Caco-2 (cell line): ENCODE data around the gene SIX5. TPM values are rescaled to one million over a fixed set of nuclear protein-coding genes. Genes with fewer than 3 reads are reported as not detected.

ENCODE experiments used
- BruUV-seq: library from RNA; stranded (reverse); fragments of 400-500 nt; replicated peaks from 2 replicates; lab custom pipeline; 2021; lab: Mats Ljungman, UMichigan
- CTCF ChIA-PET: fragments of 300-600 bp; sonication (Branson Sonifier 250); formaldehyde crosslinking; loops from one replicate; lab custom pipeline; 2022; ENCODE audit warnings: antibody characterized with exemption; lab: Charles Lee
- POLR2A ChIA-PET: fragments of 300-600 bp; sonication (Branson Sonifier 250); formaldehyde crosslinking; loops from one replicate; lab custom pipeline; 2022; ENCODE audit warnings: antibody characterized with exemption; lab: Charles Lee
- DNase-seq, 2 experiments: peaks; one replicate each; pipeline versions ENCODE4 v3.0.0 to v3.0.0-alpha.2; 2020 to 2022
- H3K27me3 ChIP-seq: replicated peaks from 2 replicates; pipeline ENCODE4 v1.6.0; 2011; ENCODE audit warnings: low read length; ENCODE audit not compliant: control insufficient read depth, insufficient read depth
- H3K36me3 ChIP-seq: 2 replicates; pipeline ENCODE4 v1.5.1; 2011; ENCODE audit warnings: low read length; ENCODE audit not compliant: control insufficient read depth, insufficient read depth
- H3K4me1 ChIP-seq: fragments of 250-450 bp; sonication (Bioruptor Pico); 2 replicates; pipeline ENCODE4 v1.5.1; 2020; ENCODE audit warnings: mild to moderate bottlenecking
- H3K4me3 ChIP-seq: 2 replicates; pipeline ENCODE4 v1.5.1; 2011; ENCODE audit warnings: low read depth, mild to moderate bottlenecking, control low read depth, low read length
- H3K9me3 ChIP-seq: fragments of 250-450 bp; sonication (Bioruptor Pico); 2 replicates; pipeline ENCODE4 v1.5.1; 2020; ENCODE audit warnings: mild to moderate bottlenecking, moderate library complexity
- H3K27ac Mint-ChIP-seq: one replicate; pipeline ENCODE4 v1.8.0; 2022; ENCODE audit warnings: mixed read lengths; ENCODE audit not compliant: unreplicated experiment
- H3K27me3 Mint-ChIP-seq: one replicate; pipeline ENCODE4 v1.8.0; 2022; ENCODE audit warnings: mixed read lengths; ENCODE audit not compliant: insufficient read depth, unreplicated experiment
- H3K36me3 Mint-ChIP-seq: one replicate; pipeline ENCODE4 v1.8.0; 2022; ENCODE audit warnings: mild to moderate bottlenecking, mixed read lengths; ENCODE audit not compliant: insufficient read depth, unreplicated experiment
- H3K4me1 Mint-ChIP-seq: one replicate; pipeline ENCODE4 v1.8.0; 2022; ENCODE audit warnings: low read depth, mixed read lengths; ENCODE audit not compliant: unreplicated experiment
- H3K4me3 Mint-ChIP-seq: one replicate; pipeline ENCODE4 v1.8.0; 2022; ENCODE audit warnings: mild to moderate bottlenecking, moderate library complexity, mixed read lengths; ENCODE audit not compliant: unreplicated experiment
- H3K9me3 Mint-ChIP-seq: one replicate; pipeline ENCODE4 v1.8.0; 2022; ENCODE audit warnings: mixed read lengths; ENCODE audit not compliant: unreplicated experiment
- CTCF ChIP-seq, 2 experiments: fragments of 200-600 bp in 1 of 2; IDR thresholded peaks; 1 replicate in 1 of 2; 2 replicates in 1 of 2; pipeline versions ENCODE4 v1.5.1 to v1.8.0; 2011 to 2022; ENCODE audit warnings: antibody characterized with exemption in 1 of 2, control low read depth in 1 of 2, inconsistent platforms in 1 of 2, low read depth in 1 of 2, low read length in 1 of 2, mild to moderate bottlenecking in 1 of 2, moderate library complexity in 1 of 2; ENCODE audit not compliant: insufficient read depth in 1 of 2, severe bottlenecking in 1 of 2, unreplicated experiment in 1 of 2
- intact Hi-C: fragments of 100-400 bp; cut with micrococcal nuclease; formaldehyde crosslinking; loops from one replicate; pipeline ENCODE4 v1.10.0; 2022; ENCODE audit not compliant: unreplicated experiment
- total RNA-seq: library from RNA; stranded (reverse); gene quantifications from 2 replicates; pipeline ENCODE4 v1.2.3, GENCODE V29; 2022

SIX5 gene
- total RNA-seq, 1 experiment from 2014 or later: 28.6 TPM

DNA sequence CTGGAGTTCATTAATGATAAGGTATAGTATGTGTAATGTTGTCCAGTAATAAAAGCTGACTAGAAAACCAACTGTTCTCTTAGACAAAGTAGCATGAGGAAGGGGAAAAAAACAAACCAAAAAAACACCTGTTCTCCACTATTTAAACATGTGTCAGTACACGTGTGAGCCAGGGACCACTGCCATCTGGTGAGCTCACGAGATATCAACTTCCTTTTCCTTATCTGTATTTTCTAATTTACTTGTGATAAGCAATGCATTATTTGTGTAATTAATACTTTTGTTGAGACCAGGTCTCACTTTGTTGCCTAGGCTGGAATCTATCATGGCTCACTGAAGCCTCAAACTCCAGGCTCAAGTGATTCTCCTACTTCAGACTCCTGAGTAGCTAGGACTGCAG lies 4.3 kb upstream of the SIX5 start:
- H3K27me3 Mint-ChIP-seq: no peaks in the 10 kb centered on the region
- Histone ChIP-seq H3K4me3 (no peak overlapping the region), H3K4me1 (no peaks in the 10 kb centered on the region), H3K36me3 (no peaks in the 10 kb centered on the region), H3K9me3 (no peaks in the 10 kb centered on the region), H3K27me3 (no peaks in the 10 kb centered on the region)
- DNase-seq: no peak
- peaks cover 7% of the 10 kb centered on the region for H3K4me1 Mint-ChIP-seq
- peaks cover 73% of the 10 kb centered on the region for H3K36me3 Mint-ChIP-seq
- H3K27ac Mint-ChIP-seq: no peak overlapping the region
- H3K4me3 Mint-ChIP-seq: no peak overlapping the region
- intact Hi-C loops: loop anchor here (5.0 kb wide), 1 partner anchor 109 kb away; no protein-coding TSS in a partner anchor
- no peaks in the 10 kb centered on the region for H3K9me3 Mint-ChIP-seq
- ChIA-PET POLR2A (no interaction called here), CTCF (interaction anchor here (0.5 to 0.7 kb wide), 2 partner anchors 51 to 693 kb away, joined by 3 to 4 read pairs; no protein-coding TSS in a partner anchor)
- BruUV-seq: no TSS peak
- no peak for TF ChIP-seq CTCF (IDR thresholded peaks at IDR 0.05; ENCODE audit: insufficient read depth in 1 of 2, low read depth in 1 of 2, low read length in 1 of 2, severe bottlenecking in 1 of 2, unreplicated experiment in 1 of 2)

- no peak overlapping the region for H3K27ac Mint-ChIP-seq
- no TSS peak for BruUV-seq
- CTCF ChIA-PET: interaction anchor here (0.5 kb wide), 1 partner anchor 693 kb away, joined by 3 read pairs; no protein-coding TSS in a partner anchor
These were observed 3.9 kb upstream of the SIX5 start for GRCh38 chr19:45772912-45773311.

More at GRCh38 chr19:45772912-45773311, 3.9 kb upstream of the SIX5 start:
- Histone ChIP-seq H3K4me1 (no peaks in the 10 kb centered on the region), H3K27me3 (no peaks in the 10 kb centered on the region), H3K9me3 (no peaks in the 10 kb centered on the region), H3K4me3 (no peak overlapping the region), H3K36me3 (no peaks in the 10 kb centered on the region)
- Mint-ChIP-seq H3K4me3 (no peak overlapping the region), H3K36me3 (peaks cover 68% of the 10 kb centered on the region), H3K4me1 (peaks cover 7% of the 10 kb centered on the region), H3K27me3 (no peaks in the 10 kb centered on the region), H3K9me3 (no peaks in the 10 kb centered on the region)
- DNase-seq: no peak
- POLR2A ChIA-PET: no interaction called here
- no peak for TF ChIP-seq CTCF (IDR thresholded peaks at IDR 0.05; ENCODE audit: insufficient read depth in 1 of 2, low read depth in 1 of 2, low read length in 1 of 2, severe bottlenecking in 1 of 2, unreplicated experiment in 1 of 2)
- intact Hi-C loops: loop anchor here (5.0 kb wide), 1 partner anchor 109 kb away; no protein-coding TSS in a partner anchor
